H9 (cell line): Measurements from ENCODE around the gene LYAR. TPM values are rescaled to one million over a fixed set of nuclear protein-coding genes. Genes with fewer than 3 reads are reported as not detected.

Source experiments
- DNase-seq: peaks from one replicate; pipeline ENCODE4 v3.0.0-alpha.2; 2017
- H2AFZ ChIP-seq: one replicate; pipeline ENCODE4 v1.6.1; 2013; ENCODE audit warnings: mild to moderate bottlenecking, low read length, control low read depth, moderate library complexity
- H2AK5ac ChIP-seq: 2 replicates; pipeline ENCODE4 v1.6.1; 2013; ENCODE audit warnings: low read length, control low read depth, mixed read lengths; ENCODE audit not compliant: insufficient read length
- H2BK120ac ChIP-seq: one replicate; pipeline ENCODE4 v1.6.1; 2013; ENCODE audit warnings: low read depth, mild to moderate bottlenecking, low read length, control low read depth, inconsistent platforms; ENCODE audit not compliant: poor library complexity, severe bottlenecking
- H2BK12ac ChIP-seq: 2 replicates; pipeline ENCODE4 v1.6.1; 2013; ENCODE audit warnings: low read length, control low read depth, mixed read lengths, low read depth; ENCODE audit not compliant: insufficient read length
- H2BK15ac ChIP-seq: 2 replicates; pipeline ENCODE4 v1.6.1; 2013; ENCODE audit warnings: low read depth, low read length, control low read depth
- H2BK20ac ChIP-seq: one replicate; pipeline ENCODE4 v1.6.1; 2013; ENCODE audit warnings: low read depth, mild to moderate bottlenecking, low read length, control low read depth, inconsistent platforms; ENCODE audit not compliant: poor library complexity, severe bottlenecking
- H2BK5ac ChIP-seq: 2 replicates; pipeline ENCODE4 v1.6.1; 2013; ENCODE audit warnings: low read length, control low read depth, mixed read lengths; ENCODE audit not compliant: insufficient read length
- H3K14ac ChIP-seq: 2 replicates; pipeline ENCODE4 v1.6.1; 2013; ENCODE audit warnings: low read length, control low read depth; ENCODE audit not compliant: insufficient read depth
- H3K18ac ChIP-seq: 2 replicates; pipeline ENCODE4 v1.6.1; 2013; ENCODE audit warnings: low read depth, mild to moderate bottlenecking, mixed read lengths, low read length, control low read depth; ENCODE audit not compliant: insufficient read length
- H3K23ac ChIP-seq: 2 replicates; pipeline ENCODE4 v1.6.1; 2013; ENCODE audit warnings: low read length, control low read depth, mixed read lengths, low read depth; ENCODE audit not compliant: insufficient read length
- H3K23me2 ChIP-seq: 2 replicates; pipeline ENCODE4 v1.6.1; 2013; ENCODE audit warnings: low read depth, mild to moderate bottlenecking, mixed read lengths, low read length, control low read depth; ENCODE audit not compliant: insufficient read length, poor library complexity, severe bottlenecking
- H3K27ac ChIP-seq: 2 replicates; pipeline ENCODE4 v1.5.1; 2013; ENCODE audit warnings: low read length, control low read depth, mixed read lengths, low read depth; ENCODE audit not compliant: insufficient read length
- H3K27me3 ChIP-seq: 2 replicates; pipeline ENCODE4 v1.6.1; 2013; ENCODE audit warnings: low read length, control low read depth, inconsistent platforms; ENCODE audit not compliant: insufficient read depth
- H3K4ac ChIP-seq: 2 replicates; pipeline ENCODE4 v1.6.1; 2013; ENCODE audit warnings: low read depth, mild to moderate bottlenecking, control low read depth, inconsistent platforms, low read length, moderate library complexity
- H3K4me1 ChIP-seq: 2 replicates; pipeline ENCODE4 v1.6.1; 2013; ENCODE audit warnings: low read length, control low read depth, inconsistent platforms; ENCODE audit not compliant: insufficient read depth
- H3K4me2 ChIP-seq: 2 replicates; pipeline ENCODE4 v1.6.1; 2013; ENCODE audit warnings: low read length, control low read depth, mixed read lengths; ENCODE audit not compliant: insufficient read length, insufficient read depth
- H3K56ac ChIP-seq: 2 replicates; pipeline ENCODE4 v1.6.1; 2013; ENCODE audit warnings: low read depth, mild to moderate bottlenecking, mixed read lengths, low read length, control low read depth; ENCODE audit not compliant: insufficient read length
- H3K79me1 ChIP-seq: 2 replicates; pipeline ENCODE4 v1.6.1; 2013; ENCODE audit warnings: low read depth, mild to moderate bottlenecking, moderate library complexity, low read length, control low read depth, inconsistent platforms; ENCODE audit not compliant: insufficient read depth, poor library complexity, severe bottlenecking
- H3K79me2 ChIP-seq: 2 replicates; pipeline ENCODE4 v1.6.1; 2013; ENCODE audit warnings: low read length, control low read depth, inconsistent platforms; ENCODE audit not compliant: insufficient read depth
- H3K9ac ChIP-seq: 2 replicates; pipeline ENCODE4 v1.6.1; 2013; ENCODE audit warnings: low read length, control low read depth, mixed read lengths; ENCODE audit not compliant: insufficient read length; ENCODE audit errors: extremely low read depth
- H3K9me3 ChIP-seq: one replicate; pipeline ENCODE4 v1.6.1; 2013; ENCODE audit warnings: low read depth, low read length, inconsistent platforms; ENCODE audit not compliant: control insufficient read depth
- H3T11ph ChIP-seq: one replicate; pipeline ENCODE4 v1.6.1; 2013; ENCODE audit warnings: mild to moderate bottlenecking, low read length, control low read depth, inconsistent platforms
- H4K20me1 ChIP-seq: one replicate; pipeline ENCODE4 v1.6.1; 2013; ENCODE audit not compliant: control insufficient read depth, insufficient read length, insufficient read depth
- H4K5ac ChIP-seq: 2 replicates; pipeline ENCODE4 v1.6.1; 2013; ENCODE audit warnings: low read depth, mild to moderate bottlenecking, mixed read lengths, low read length, control low read depth; ENCODE audit not compliant: insufficient read length
- H4K8ac ChIP-seq: replicated peaks from 2 replicates; pipeline ENCODE4 v1.6.1; 2013; ENCODE audit warnings: low read length, control low read depth, mixed read lengths, low read depth; ENCODE audit not compliant: insufficient read length
- H4K91ac ChIP-seq: 2 replicates; pipeline ENCODE4 v1.6.1; 2013; ENCODE audit warnings: low read depth, mild to moderate bottlenecking, moderate library complexity, mixed read lengths, low read length, control low read depth; ENCODE audit not compliant: insufficient read length
- H3K27ac Mint-ChIP-seq, 3 experiments: 2 replicates in 2 of 3; 3 replicates in 1 of 3; pipeline ENCODE4 v1.8.0; 2020 to 2021; ENCODE audit warnings: mixed read lengths in 3 of 3, mild to moderate bottlenecking in 1 of 3, moderate library complexity in 1 of 3
- H3K27me3 Mint-ChIP-seq: 2 replicates; pipeline ENCODE4 v1.8.0; 2021; ENCODE audit warnings: low read depth, mild to moderate bottlenecking, moderate library complexity, mixed read lengths
- H3K36me3 Mint-ChIP-seq, 3 experiments: 2 replicates in 2 of 3; 3 replicates in 1 of 3; pipeline ENCODE4 v1.8.0; 2020 to 2021; ENCODE audit warnings: low read depth in 3 of 3, mixed read lengths in 3 of 3; ENCODE audit not compliant: insufficient read depth in 1 of 3
- H3K4me1 Mint-ChIP-seq, 2 experiments: 2 replicates each; pipeline ENCODE4 v1.8.0; 2020; ENCODE audit warnings: mixed read lengths in 2 of 2
- H3K4me3 Mint-ChIP-seq, 2 experiments: 2 replicates in 1 of 2; 3 replicates in 1 of 2; pipeline ENCODE4 v1.8.0; 2020 to 2021; ENCODE audit warnings: mild to moderate bottlenecking in 2 of 2, mixed read lengths in 2 of 2, moderate library complexity in 1 of 2
- H3K9me3 Mint-ChIP-seq, 2 experiments: 2 replicates in 1 of 2; 3 replicates in 1 of 2; pipeline ENCODE4 v1.8.0; 2020; ENCODE audit warnings: mild to moderate bottlenecking in 2 of 2, mixed read lengths in 2 of 2, moderate library complexity in 1 of 2
- CTCF ChIP-seq: fragments of 200-600 bp; sonication (generic); conservative IDR thresholded peaks from 3 replicates; pipeline ENCODE4 v1.8.0; 2021; ENCODE audit warnings: antibody characterized with exemption, mild to moderate bottlenecking
- WGBS: extraction: QIAGEN DNeasy Blood & Tissue Kit; methylation state at CpG from one replicate; pipeline ENCODE4 v1.1.7; 2013; ENCODE audit warnings: missing lambda C conversion rate, low lambda C conversion rate, mixed read lengths; ENCODE audit not compliant: insufficient read length; ENCODE audit errors: extremely low coverage; 5-methylcytosine and 5-hydroxymethylcytosine counted together
- total RNA-seq: library from RNA; stranded (reverse); gene quantifications from 2 replicates; pipeline ENCODE4 v1.2.1, GENCODE V29; 2021

The LYAR gene
- total RNA-seq, 1 experiment from 2014 or later: 50.9 TPM

- H3K23me2 ChIP-seq: peaks cover 3% of the 10 kb centered on the region
- peaks cover 88% of the 10 kb centered on the region for H3K27me3 Mint-ChIP-seq
- no peak within 1 kb of the TSS for H2AK5ac ChIP-seq
- H3K18ac ChIP-seq: no peak within 1 kb of the TSS
- H3K36me3 Mint-ChIP-seq: no peaks in the 10 kb centered on the region
- no peak within 1 kb of the TSS for H3K9ac ChIP-seq
- WGBS: no CpG with 5 or more reads among the region's 82 CpGs
- no peak for DNase-seq
- peak within 1 kb of the TSS; percentile 29 for H3K4me2 ChIP-seq
- H3K79me1 ChIP-seq: no peaks in the 10 kb centered on the region
- no peak within 1 kb of the TSS for H3K4ac ChIP-seq
- H2AFZ ChIP-seq: no peak within 1 kb of the TSS
- no peak within 1 kb of the TSS for H3K27ac ChIP-seq
- no peak for TF ChIP-seq CTCF
- no peak within 1 kb of the TSS for H3K56ac ChIP-seq
- no peaks in the 10 kb centered on the region for H3K79me2 ChIP-seq
- H3K14ac ChIP-seq: no peak within 1 kb of the TSS
- no peak within 1 kb of the TSS for H3K23ac ChIP-seq
- no peak within 1 kb of the TSS for H4K91ac ChIP-seq
- H3K4me1 Mint-ChIP-seq: peaks cover 7 to 14% of the 10 kb centered on the region in 2 experiments
- no peak within 1 kb of the TSS for H4K8ac ChIP-seq
- H3K4me1 ChIP-seq: no peaks in the 10 kb centered on the region
- H3K9me3 Mint-ChIP-seq: peaks cover 2 to 10% of the 10 kb centered on the region in 2 experiments; a peak in 3 of 5 replicates
- H3K27me3 ChIP-seq: peaks cover 45% of the 10 kb centered on the region
- H2BK20ac ChIP-seq: no peak within 1 kb of the TSS
- H4K5ac ChIP-seq: no peak within 1 kb of the TSS
- no peaks in the 10 kb centered on the region for H4K20me1 ChIP-seq
- H2BK5ac ChIP-seq: no peak within 1 kb of the TSS
- H3T11ph ChIP-seq: no peak within 1 kb of the TSS
- H3K27ac Mint-ChIP-seq: peak within 1 kb of the TSS in 1 of 3 experiments; percentile 32; a peak in 1 of 7 replicates
- peak within 1 kb of the TSS; percentile 38 to 74 for H3K4me3 Mint-ChIP-seq
- no peaks in the 10 kb centered on the region for H3K9me3 ChIP-seq
- H2BK120ac ChIP-seq: no peak within 1 kb of the TSS
- H2BK12ac ChIP-seq: no peak within 1 kb of the TSS
- no peak within 1 kb of the TSS for H2BK15ac ChIP-seq
Observed at GRCh38 chr4:4226606-4227438, 63.1 kb downstream of the LYAR start, which contains the start of gene OTOP1. OTOP1 (minus strand) TSS chr4:4226929; CDS start chr4:4226864, 65 bp downstream.
